Trophoblast cell (in vitro differentiated cells and primary cell): ENCODE results near the gene TMEM232.

Experiments
- DNase-seq, 2 donors: peaks; one replicate each; pipeline ENCODE4 v3.0.0-alpha.2; 2016
- H2AFZ ChIP-seq: 2 replicates; pipeline ENCODE4 v1.6.1; 2013; ENCODE audit warnings: low read length, moderate library complexity, mild to moderate bottlenecking; ENCODE audit not compliant: insufficient read depth, poor library complexity
- H2AK5ac ChIP-seq: 2 replicates; pipeline ENCODE4 v1.6.1; 2013; ENCODE audit warnings: mild to moderate bottlenecking, low read length
- H2BK120ac ChIP-seq: 2 replicates; pipeline ENCODE4 v1.6.1; 2013; ENCODE audit warnings: low read length, mild to moderate bottlenecking, moderate library complexity; ENCODE audit not compliant: insufficient read depth, poor library complexity
- H2BK12ac ChIP-seq: 2 replicates; pipeline ENCODE4 v1.6.1; 2013; ENCODE audit warnings: mild to moderate bottlenecking, low read length, moderate library complexity
- H2BK5ac ChIP-seq: 2 replicates; pipeline ENCODE4 v1.6.1; 2013; ENCODE audit warnings: low read length, low read depth, moderate library complexity, mild to moderate bottlenecking; ENCODE audit not compliant: poor library complexity
- H3K14ac ChIP-seq: 2 replicates; pipeline ENCODE4 v1.6.1; 2013; ENCODE audit warnings: mild to moderate bottlenecking, low read length
- H3K18ac ChIP-seq: 2 replicates; pipeline ENCODE4 v1.6.1; 2013; ENCODE audit warnings: mild to moderate bottlenecking, low read length
- H3K23ac ChIP-seq: 2 replicates; pipeline ENCODE4 v1.6.1; 2013; ENCODE audit warnings: low read length
- H3K27ac ChIP-seq: 2 replicates; pipeline ENCODE4 v1.5.1; 2013; ENCODE audit warnings: low read depth, mild to moderate bottlenecking, inconsistent platforms, low read length, moderate library complexity
- H3K27me3 ChIP-seq: 2 replicates; pipeline ENCODE4 v1.6.1; 2013; ENCODE audit warnings: inconsistent platforms, mild to moderate bottlenecking, low read length, moderate library complexity; ENCODE audit not compliant: insufficient read depth
- H3K36me3 ChIP-seq, 2 experiments: 1 replicate in 1 of 2; 2 replicates in 1 of 2; pipeline ENCODE4 v1.6.1; 2013; ENCODE audit warnings: low read length in 2 of 2, mild to moderate bottlenecking in 2 of 2, moderate library complexity in 1 of 2; ENCODE audit not compliant: insufficient read depth in 2 of 2, control insufficient read depth in 1 of 2
- H3K4ac ChIP-seq: 2 replicates; pipeline ENCODE4 v1.6.1; 2013; ENCODE audit warnings: low read depth, mild to moderate bottlenecking, low read length, moderate library complexity
- H3K4me1 ChIP-seq, 2 experiments: 1 replicate in 1 of 2; 2 replicates in 1 of 2; pipeline ENCODE4 v1.6.1; 2013; ENCODE audit warnings: low read length in 2 of 2, mild to moderate bottlenecking in 2 of 2, moderate library complexity in 1 of 2; ENCODE audit not compliant: insufficient read depth in 2 of 2, control insufficient read depth in 1 of 2
- H3K4me2 ChIP-seq: 2 replicates; pipeline ENCODE4 v1.6.1; 2013; ENCODE audit warnings: inconsistent platforms, mild to moderate bottlenecking, low read length, moderate library complexity
- H3K4me3 ChIP-seq: 2 replicates; pipeline ENCODE4 v1.5.1; 2013; ENCODE audit warnings: mild to moderate bottlenecking, low read depth, low read length, inconsistent platforms
- H3K79me1 ChIP-seq: one replicate; pipeline ENCODE4 v1.6.1; 2013; ENCODE audit warnings: low read length
- H3K79me2 ChIP-seq: 2 replicates; pipeline ENCODE4 v1.6.1; 2013; ENCODE audit warnings: low read length, mild to moderate bottlenecking; ENCODE audit not compliant: control insufficient read depth, insufficient read depth, poor library complexity
- H3K9ac ChIP-seq: 2 replicates; pipeline ENCODE4 v1.6.1; 2013; ENCODE audit warnings: mild to moderate bottlenecking, low read length
- H3K9me3 ChIP-seq: 2 replicates; pipeline ENCODE4 v1.6.1; 2013; ENCODE audit warnings: low read depth, mild to moderate bottlenecking, control low read depth, inconsistent platforms, low read length; ENCODE audit not compliant: insufficient read depth
- H4K12ac ChIP-seq: 2 replicates; pipeline ENCODE4 v1.6.1; 2013; ENCODE audit warnings: low read depth, mild to moderate bottlenecking, low read length, moderate library complexity
- H4K8ac ChIP-seq: 2 replicates; pipeline ENCODE4 v1.6.1; 2013; ENCODE audit warnings: low read depth, mild to moderate bottlenecking, low read length, moderate library complexity
- H4K91ac ChIP-seq: one replicate; pipeline ENCODE4 v1.6.1; 2013; ENCODE audit warnings: low read depth, mild to moderate bottlenecking, low read length, moderate library complexity
- WGBS: extraction: QIAGEN DNeasy Blood & Tissue Kit; methylation state at CpG from one replicate; pipeline ENCODE4 v1.1.7; 2013; ENCODE audit warnings: missing lambda C conversion rate; ENCODE audit not compliant: insufficient read length, insufficient coverage; ENCODE audit errors: extremely low coverage; 5-methylcytosine and 5-hydroxymethylcytosine counted together

Gene TMEM232

DNA sequence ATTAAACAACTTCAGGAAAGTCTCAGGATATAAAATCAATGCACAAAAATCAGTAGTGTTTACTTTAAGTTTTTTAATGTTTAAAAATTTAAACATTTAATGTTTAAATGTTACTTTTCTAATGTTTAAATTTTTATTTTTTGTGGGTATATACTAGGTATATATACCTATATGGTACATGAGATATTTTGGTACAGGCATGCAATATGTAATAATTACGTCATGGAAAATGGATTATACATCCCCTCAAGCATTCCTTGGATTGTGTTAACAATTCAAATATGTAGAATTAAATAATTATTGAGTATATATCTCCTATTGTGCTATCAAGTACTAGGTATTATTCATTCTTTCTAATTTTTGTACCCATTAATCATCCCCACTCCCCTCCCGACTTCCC lies 291.3 kb downstream of the TMEM232 start:
- H2BK12ac ChIP-seq, result no peak overlapping the region
- no peak for DNase-seq
- no peak overlapping the region for H4K91ac ChIP-seq
- H3K4ac ChIP-seq, result no peak overlapping the region
- H4K8ac ChIP-seq, result no peak overlapping the region
- no peaks in the 10 kb centered on the region for H3K27me3 ChIP-seq
- no peak overlapping the region for H3K4me3 ChIP-seq
- H3K23ac ChIP-seq, result no peak overlapping the region
- no peak overlapping the region for H3K9ac ChIP-seq
- no peak overlapping the region for H2BK5ac ChIP-seq
- no peak overlapping the region for H3K14ac ChIP-seq
- WGBS, result 100% methylated on average over 1 of the region's 2 CpGs
- no peak overlapping the region for H2AK5ac ChIP-seq
- no peaks in the 10 kb centered on the region for H3K9me3 ChIP-seq
- H4K12ac ChIP-seq, result no peak overlapping the region
- H3K18ac ChIP-seq, result no peak overlapping the region
- no peak overlapping the region for H3K27ac ChIP-seq
- H3K79me1 ChIP-seq, result no peaks in the 10 kb centered on the region
- H3K79me2 ChIP-seq, result no peaks in the 10 kb centered on the region
- H2BK120ac ChIP-seq, result no peak overlapping the region
- H3K36me3 ChIP-seq, result no peaks in the 10 kb centered on the region
- H3K4me2 ChIP-seq, result no peak overlapping the region
- H3K4me1 ChIP-seq, result no peaks in the 10 kb centered on the region
- H2AFZ ChIP-seq, result no peak overlapping the region

DNA sequence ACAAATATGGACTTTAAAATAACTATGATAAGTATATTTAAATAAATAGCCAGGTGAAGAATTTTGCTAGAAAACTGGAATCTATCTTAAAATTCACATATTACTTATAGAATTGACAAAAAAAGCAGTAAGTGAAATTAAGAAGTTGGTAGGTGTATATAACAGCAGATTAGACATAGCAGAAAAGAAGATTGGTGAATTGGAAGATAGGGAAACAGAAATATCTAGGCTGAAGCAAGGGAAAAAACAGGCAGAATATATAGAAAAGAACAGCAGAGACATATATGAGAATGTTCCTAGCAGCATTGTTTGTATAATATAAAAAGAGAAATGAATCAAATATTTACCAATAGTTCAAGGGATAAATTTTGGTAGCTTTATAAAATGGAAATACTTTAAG lies 294.9 kb downstream of the TMEM232 start:
- Histone ChIP-seq H3K9me3 (no peaks in the 10 kb centered on the region), H3K4ac (no peak overlapping the region), H3K27ac (no peak overlapping the region), H3K23ac (no peak overlapping the region), H3K4me2 (no peak overlapping the region), H2BK120ac (no peak overlapping the region), H2BK5ac (no peak overlapping the region), H2BK12ac (no peak overlapping the region), H3K36me3 (no peaks in the 10 kb centered on the region), H3K27me3 (no peaks in the 10 kb centered on the region), H4K8ac (no peak overlapping the region), H2AK5ac (no peak overlapping the region), H3K18ac (no peak overlapping the region), H4K12ac (no peak overlapping the region), H3K14ac (no peak overlapping the region), H3K4me3 (no peak overlapping the region), H3K79me2 (no peaks in the 10 kb centered on the region), H3K4me1 (no peaks in the 10 kb centered on the region), H4K91ac (no peak overlapping the region), H3K9ac (no peak overlapping the region), H3K79me1 (no peaks in the 10 kb centered on the region), H2AFZ (no peak overlapping the region)
- no peak for DNase-seq

DNA sequence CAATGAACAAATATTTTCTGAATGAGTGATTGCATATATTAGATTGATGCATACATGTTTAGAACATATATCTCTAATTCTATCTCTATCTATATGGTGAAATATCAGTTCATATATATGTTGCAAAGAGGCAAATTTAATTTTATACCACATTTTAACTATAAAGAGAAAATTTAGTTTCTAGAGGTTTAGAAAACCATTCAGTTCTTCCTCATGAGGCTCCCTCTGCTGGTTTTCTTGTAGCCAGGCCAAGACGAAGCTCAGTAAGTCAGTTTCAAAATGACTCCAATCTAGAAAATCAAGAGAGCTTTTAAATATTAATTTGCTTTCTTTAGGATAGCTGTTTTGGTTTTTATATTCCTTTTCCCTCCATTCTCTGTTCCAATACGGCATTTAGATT lies 312.1 kb downstream of the TMEM232 start:
- Histone ChIP-seq H3K27ac (no peak overlapping the region), H3K27me3 (no peaks in the 10 kb centered on the region), H4K91ac (no peak overlapping the region), H3K79me1 (peaks cover 1% of the 10 kb centered on the region), H2AK5ac (no peak overlapping the region), H3K18ac (no peak overlapping the region), H2BK5ac (no peak overlapping the region), H4K12ac (no peak overlapping the region), H3K4me1 (no peaks in the 10 kb centered on the region), H3K23ac (no peak overlapping the region), H3K4me3 (no peak overlapping the region), H3K79me2 (no peaks in the 10 kb centered on the region), H3K14ac (no peak overlapping the region), H2BK12ac (no peak overlapping the region), H3K9ac (no peak overlapping the region), H2AFZ (no peak overlapping the region), H3K4ac (no peak overlapping the region), H3K4me2 (no peak overlapping the region), H3K9me3 (no peaks in the 10 kb centered on the region), H3K36me3 (no peaks in the 10 kb centered on the region), H2BK120ac (no peak overlapping the region), H4K8ac (no peak overlapping the region)
- DNase-seq, result peak in 1 of 2 donors; percentile 38
- WGBS, result no CpG with 5 or more reads among the region's 2 CpGs

DNA sequence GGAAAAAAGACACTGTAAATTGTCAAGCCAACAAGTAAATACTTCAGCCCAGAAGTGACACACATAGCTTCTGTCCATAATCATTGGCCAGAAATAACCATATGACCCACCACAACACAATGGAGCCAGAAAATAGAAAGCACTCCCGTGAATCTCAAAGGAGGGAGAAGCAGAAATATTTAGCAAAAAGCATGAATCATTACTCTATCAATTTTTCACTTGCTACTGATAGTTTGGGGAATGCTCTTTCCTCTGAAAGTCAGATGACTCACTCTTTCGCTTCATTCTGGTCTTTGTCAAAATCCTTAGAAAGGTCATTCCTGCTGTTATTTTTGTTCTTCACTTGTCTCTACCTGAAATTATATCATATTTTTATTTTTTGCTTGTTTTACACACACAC lies 312.6 kb downstream of the TMEM232 start:
- H3K4me2 ChIP-seq, result no peak overlapping the region
- H3K27me3 ChIP-seq, result no peaks in the 10 kb centered on the region
- H3K9me3 ChIP-seq, result no peaks in the 10 kb centered on the region
- no peak overlapping the region for H4K8ac ChIP-seq
- H3K4me1 ChIP-seq, result no peaks in the 10 kb centered on the region
- H3K79me1 ChIP-seq, result peaks cover 1% of the 10 kb centered on the region
- no peak overlapping the region for H3K9ac ChIP-seq
- no peak overlapping the region for H2BK12ac ChIP-seq
- H3K4me3 ChIP-seq, result no peak overlapping the region
- H2BK120ac ChIP-seq, result no peak overlapping the region
- no CpG with 5 or more reads among the region's 2 CpGs for WGBS
- no peak overlapping the region for H3K4ac ChIP-seq
- H3K18ac ChIP-seq, result no peak overlapping the region
- H3K79me2 ChIP-seq, result no peaks in the 10 kb centered on the region
- H3K14ac ChIP-seq, result no peak overlapping the region
- no peak for DNase-seq
- H3K27ac ChIP-seq, result no peak overlapping the region
- H2AK5ac ChIP-seq, result no peak overlapping the region
- H4K12ac ChIP-seq, result no peak overlapping the region
- no peak overlapping the region for H2AFZ ChIP-seq
- no peak overlapping the region for H3K23ac ChIP-seq
- no peak overlapping the region for H2BK5ac ChIP-seq
- no peaks in the 10 kb centered on the region for H3K36me3 ChIP-seq
- H4K91ac ChIP-seq, result no peak overlapping the region

DNA sequence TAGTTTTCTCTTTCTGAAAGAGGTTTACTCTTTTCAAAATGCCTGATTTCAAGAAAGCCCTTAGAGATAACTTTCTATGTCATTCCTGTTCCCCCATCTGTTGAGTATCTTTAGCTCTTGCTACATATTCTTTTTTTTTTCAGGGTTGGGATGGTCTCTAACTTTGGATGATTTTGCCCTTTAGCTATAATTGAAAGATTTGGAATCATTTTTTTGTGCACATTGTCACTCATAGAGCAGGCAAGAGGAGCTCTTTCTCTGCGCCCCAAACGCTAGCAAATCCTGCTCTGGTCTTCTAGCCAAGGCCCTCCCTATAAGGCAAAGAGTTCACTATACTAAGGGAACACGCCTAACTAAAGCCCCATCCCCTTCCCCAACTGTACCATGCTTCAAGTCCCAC lies 316.9 kb downstream of the TMEM232 start:
- H3K27ac ChIP-seq, result no peak overlapping the region
- no peaks in the 10 kb centered on the region for H3K9me3 ChIP-seq
- H3K18ac ChIP-seq, result no peak overlapping the region

More for the DNA sequence above, 316.9 kb downstream of the TMEM232 start:
- H3K4me1 ChIP-seq, result no peaks in the 10 kb centered on the region
- no peak overlapping the region for H3K9ac ChIP-seq
- no peak overlapping the region for H4K91ac ChIP-seq
- H2BK12ac ChIP-seq, result no peak overlapping the region
- no peak overlapping the region for H2AFZ ChIP-seq
- H2BK120ac ChIP-seq, result no peak overlapping the region
- no peak overlapping the region for H2BK5ac ChIP-seq
- no peaks in the 10 kb centered on the region for H3K36me3 ChIP-seq
- H3K14ac ChIP-seq, result no peak overlapping the region
- H4K8ac ChIP-seq, result no peak overlapping the region
- DNase-seq, result no peak
- WGBS, result no CpG with 5 or more reads among the region's 3 CpGs
- no peak overlapping the region for H4K12ac ChIP-seq
- H3K23ac ChIP-seq, result no peak overlapping the region
- H2AK5ac ChIP-seq, result no peak overlapping the region
- no peak overlapping the region for H3K4me2 ChIP-seq
- no peak overlapping the region for H3K4me3 ChIP-seq
- H3K79me1 ChIP-seq, result peaks cover 4% of the 10 kb centered on the region
- no peak overlapping the region for H3K4ac ChIP-seq
- no peaks in the 10 kb centered on the region for H3K79me2 ChIP-seq
- H3K27me3 ChIP-seq, result no peaks in the 10 kb centered on the region
